ENCODE data around the gene ELK1. TPM values are rescaled to one million over a fixed set of nuclear protein-coding genes. Genes with fewer than 3 reads are reported as not detected.
A peak's percentile ranks its signal among the peaks of the same experiment; 100 is the strongest.

Gene ELK1
- total RNA-seq, 1 experiment from 2014 or later, result 43.9 TPM

GRCh38 chrX:47621851-47622250 is 28.5 kb downstream of the ELK1 start:
- Mint-ChIP-seq H3K27me3 (ENCODE audit: unreplicated experiment) (peaks cover 57% of the 10 kb centered on the region), H3K4me3 (ENCODE audit: low read depth, unreplicated experiment) (no peak overlapping the region), H3K27ac (ENCODE audit: unreplicated experiment) (no peak overlapping the region), H3K4me1 (ENCODE audit: low read depth, unreplicated experiment) (peaks cover 8% of the 10 kb centered on the region), H3K9me3 (ENCODE audit: low read depth, unreplicated experiment) (no peaks in the 10 kb centered on the region), H3K36me3 (ENCODE audit: insufficient read depth, unreplicated experiment) (peaks cover 19% of the 10 kb centered on the region)
- intact Hi-C loops (cut with micrococcal nuclease; ENCODE audit: unreplicated experiment), result loop anchor here (10.0 kb wide), 1 partner anchor 57 kb away; the partner anchor contains the start of gene ARAF
- no peak for DNase-seq
- CTCF ChIA-PET, result no interaction called here
- TF ChIP-seq CTCF (IDR thresholded peaks at IDR 0.05; ENCODE audit: unreplicated experiment), result no peak
- no TSS peak for BruUV-seq (replicated peaks)

- peak overlapping the region; percentile 26 for H3K4me3 Mint-ChIP-seq (ENCODE audit: low read depth, unreplicated experiment)
- H3K36me3 Mint-ChIP-seq (ENCODE audit: insufficient read depth, unreplicated experiment), result peaks cover 19% of the 10 kb centered on the region
- no peak for TF ChIP-seq CTCF (IDR thresholded peaks at IDR 0.05; ENCODE audit: unreplicated experiment)
- H3K27ac Mint-ChIP-seq (ENCODE audit: unreplicated experiment), result no peak overlapping the region
- BruUV-seq (replicated peaks), result no TSS peak
- intact Hi-C loops (cut with micrococcal nuclease; ENCODE audit: unreplicated experiment), result loop anchor here (10.0 kb wide), 1 partner anchor 55 kb away; the partner anchor contains the start of gene ARAF
- peaks cover 70% of the 10 kb centered on the region for H3K27me3 Mint-ChIP-seq (ENCODE audit: unreplicated experiment)
- CTCF ChIA-PET, result no interaction called here
- no peaks in the 10 kb centered on the region for H3K9me3 Mint-ChIP-seq (ENCODE audit: low read depth, unreplicated experiment)
- peaks cover 8% of the 10 kb centered on the region for H3K4me1 Mint-ChIP-seq (ENCODE audit: low read depth, unreplicated experiment)
- DNase-seq, result no peak
Observed at GRCh38 chrX:47620303-47620685, 30.1 kb downstream of the ELK1 start.

GRCh38 chrX:47619486-47620302 is 30.7 kb downstream of the ELK1 start, which contains the start of gene SYN1:
SYN1 (minus strand) TSS chrX:47619857; CDS start chrX:47619728, 129 bp downstream.
- no peak for TF ChIP-seq CTCF (IDR thresholded peaks at IDR 0.05; ENCODE audit: unreplicated experiment)
- H3K27me3 Mint-ChIP-seq (ENCODE audit: unreplicated experiment), result peaks cover 70% of the 10 kb centered on the region
- H3K9me3 Mint-ChIP-seq (ENCODE audit: low read depth, unreplicated experiment), result no peaks in the 10 kb centered on the region
- CTCF ChIA-PET, result no interaction called here
- intact Hi-C loops (cut with micrococcal nuclease; ENCODE audit: unreplicated experiment), result loop anchor here (10.0 kb wide), 1 partner anchor 55 kb away; the partner anchor contains the start of gene ARAF
- BruUV-seq (replicated peaks), result no TSS peak
- H3K4me3 Mint-ChIP-seq (ENCODE audit: low read depth, unreplicated experiment), result peak within 1 kb of the TSS; percentile 26
- peaks cover 19% of the 10 kb centered on the region for H3K36me3 Mint-ChIP-seq (ENCODE audit: insufficient read depth, unreplicated experiment)
- no peak within 1 kb of the TSS for H3K27ac Mint-ChIP-seq (ENCODE audit: unreplicated experiment)
- peaks cover 8% of the 10 kb centered on the region for H3K4me1 Mint-ChIP-seq (ENCODE audit: low read depth, unreplicated experiment)
- DNase-seq, result peak; percentile 77

- intact Hi-C loops (cut with micrococcal nuclease; ENCODE audit: unreplicated experiment), result no loop called here
- no peak for DNase-seq
- Mint-ChIP-seq H3K4me1 (ENCODE audit: low read depth, unreplicated experiment) (peaks cover 8% of the 10 kb centered on the region), H3K4me3 (ENCODE audit: low read depth, unreplicated experiment) (no peak overlapping the region), H3K9me3 (ENCODE audit: low read depth, unreplicated experiment) (no peaks in the 10 kb centered on the region), H3K27me3 (ENCODE audit: unreplicated experiment) (peaks cover 70% of the 10 kb centered on the region), H3K36me3 (ENCODE audit: insufficient read depth, unreplicated experiment) (peaks cover 19% of the 10 kb centered on the region), H3K27ac (ENCODE audit: unreplicated experiment) (no peak overlapping the region)
- CTCF ChIA-PET, result no interaction called here
- no peak for TF ChIP-seq CTCF (IDR thresholded peaks at IDR 0.05; ENCODE audit: unreplicated experiment)
- BruUV-seq (replicated peaks), result no TSS peak
Observed at GRCh38 chrX:47618923-47619485, 31.4 kb downstream of the ELK1 start.

Measured in Calu3 (cell line).